IMR-90 (cell line): ENCODE results near the gene SLC35D3. TPM values are rescaled to one million over a fixed set of nuclear protein-coding genes. Genes with fewer than 3 reads are reported as not detected.

Experiments
- ATAC-seq: fragments of 200-7000 bp; cut with Tn5 transposase; 2 replicates; pipeline ENCODE4 v1.9.1; 2020; ENCODE audit warnings: low read depth, mild to moderate bottlenecking, moderate library complexity
- BruUV-seq: library from RNA; stranded (reverse); fragments of 400-500 nt; replicated peaks from 2 replicates; lab custom pipeline; 2021; lab: Mats Ljungman, UMichigan
- CTCF ChIA-PET: fragments of 300-600 bp; formaldehyde crosslinking; extraction: SDS; loops from one replicate; lab custom pipeline; 2021; ENCODE audit warnings: antibody characterized with exemption; lab: Yijun Ruan, JAX
- POLR2A ChIA-PET: fragments of 300-600 bp; sonication (Branson Sonifier 250); formaldehyde crosslinking; loops from one replicate; lab custom pipeline; 2022; ENCODE audit warnings: antibody characterized with exemption; ENCODE audit not compliant: unreplicated experiment; lab: Charles Lee
- DNase-seq: peaks from one replicate; pipeline ENCODE4 v3.0.0; 2013
- H2AFZ ChIP-seq: replicated peaks from 2 replicates; pipeline ENCODE3; 2013; ENCODE audit warnings: low read length, mild to moderate bottlenecking; ENCODE audit not compliant: poor library complexity
- H2AK5ac ChIP-seq: 2 replicates; pipeline ENCODE4 v1.6.1; 2013; ENCODE audit warnings: low read depth, low read length, inconsistent platforms
- H2AK9ac ChIP-seq: replicated peaks from 2 replicates; pipeline ENCODE3; 2013; ENCODE audit warnings: mild to moderate bottlenecking, low read depth, low read length, moderate library complexity; ENCODE audit not compliant: poor library complexity
- H2BK120ac ChIP-seq: 2 replicates; pipeline ENCODE4 v1.6.1; 2013; ENCODE audit warnings: low read depth, low read length, inconsistent platforms
- H2BK15ac ChIP-seq: 3 replicates; pipeline ENCODE4 v1.6.1; 2013; ENCODE audit warnings: low read depth, low read length, inconsistent platforms
- H2BK20ac ChIP-seq: 2 replicates; pipeline ENCODE4 v1.6.1; 2013; ENCODE audit warnings: low read depth, mild to moderate bottlenecking, inconsistent platforms, low read length, moderate library complexity
- H2BK5ac ChIP-seq: 2 replicates; pipeline ENCODE4 v1.6.1; 2013; ENCODE audit warnings: mild to moderate bottlenecking, low read depth, low read length, inconsistent platforms; ENCODE audit not compliant: poor library complexity, severe bottlenecking
- H3K14ac ChIP-seq: replicated peaks from 2 replicates; pipeline ENCODE4 v1.6.1; 2013; ENCODE audit warnings: low read depth, low read length, inconsistent platforms
- H3K18ac ChIP-seq: 2 replicates; pipeline ENCODE4 v1.6.1; 2013; ENCODE audit warnings: low read depth, low read length, control low read depth
- H3K23ac ChIP-seq: 2 replicates; pipeline ENCODE4 v1.6.1; 2013; ENCODE audit warnings: low read depth, low read length, inconsistent platforms
- H3K27ac ChIP-seq: 2 replicates; pipeline ENCODE4 v1.5.1; 2013; ENCODE audit warnings: mild to moderate bottlenecking, control low read depth, low read length; ENCODE audit not compliant: insufficient read depth
- H3K27me3 ChIP-seq: 2 replicates; pipeline ENCODE4 v1.6.1; 2013; ENCODE audit warnings: low read length; ENCODE audit not compliant: control insufficient read depth, insufficient read depth
- H3K36me3 ChIP-seq: 2 replicates; pipeline ENCODE4 v1.6.1; 2013; ENCODE audit warnings: low read length, mixed read lengths; ENCODE audit not compliant: control insufficient read depth, insufficient read depth
- H3K4ac ChIP-seq: 2 replicates; pipeline ENCODE4 v1.6.1; 2013; ENCODE audit warnings: low read depth, low read length, inconsistent platforms
- H3K4me1 ChIP-seq: 2 replicates; pipeline ENCODE4 v1.6.1; 2013; ENCODE audit warnings: low read length, mixed read lengths; ENCODE audit not compliant: control insufficient read depth, insufficient read depth
- H3K4me2 ChIP-seq: 2 replicates; pipeline ENCODE4 v1.6.1; 2013; ENCODE audit warnings: low read depth, mild to moderate bottlenecking, control low read depth, low read length, moderate library complexity
- H3K4me3 ChIP-seq: 2 replicates; pipeline ENCODE4 v1.5.1; 2013; ENCODE audit warnings: low read depth, mild to moderate bottlenecking, control low read depth, low read length, moderate library complexity; ENCODE audit not compliant: insufficient read depth
- H3K56ac ChIP-seq: 2 replicates; pipeline ENCODE4 v1.6.1; 2013; ENCODE audit warnings: low read length, inconsistent platforms; ENCODE audit not compliant: insufficient read depth; ENCODE audit errors: extremely low read depth
- H3K79me1 ChIP-seq, 2 experiments: 2 replicates each; pipeline ENCODE4 v1.6.1; 2013; ENCODE audit warnings: low read length in 2 of 2, inconsistent platforms in 1 of 2, low read depth in 1 of 2
- H3K9ac ChIP-seq: 2 replicates; pipeline ENCODE4 v1.6.1; 2013; ENCODE audit warnings: low read depth, low read length, control low read depth
- H3K9me1 ChIP-seq: 2 replicates; pipeline ENCODE4 v1.6.1; 2013; ENCODE audit warnings: low read length, inconsistent platforms; ENCODE audit not compliant: insufficient read depth
- H3K9me3 ChIP-seq: 2 replicates; pipeline ENCODE4 v1.6.1; 2013; ENCODE audit warnings: low read length; ENCODE audit not compliant: control insufficient read depth, insufficient read depth
- H4K20me1 ChIP-seq: 2 replicates; pipeline ENCODE4 v1.6.1; 2013; ENCODE audit warnings: low read length, inconsistent platforms; ENCODE audit not compliant: insufficient read depth
- H4K5ac ChIP-seq: 2 replicates; pipeline ENCODE4 v1.6.1; 2013; ENCODE audit warnings: mild to moderate bottlenecking, low read depth, low read length, control low read depth
- H4K8ac ChIP-seq, 2 experiments: 2 replicates each; pipeline ENCODE4 v1.6.1; 2013; ENCODE audit warnings: low read depth in 2 of 2, low read length in 2 of 2, control low read depth in 1 of 2, inconsistent platforms in 1 of 2
- H4K91ac ChIP-seq: 2 replicates; pipeline ENCODE4 v1.6.1; 2013; ENCODE audit warnings: low read depth, low read length, inconsistent platforms; ENCODE audit not compliant: insufficient read depth
- BHLHE40 ChIP-seq: fragments of 150-350 bp; IDR thresholded peaks from 2 replicates; pipeline ENCODE4 v1.6.1; 2016; ENCODE audit warnings: mild to moderate bottlenecking, low read depth, low read length
- CEBPB ChIP-seq: IDR thresholded peaks from 2 replicates; pipeline ENCODE4 v1.6.1; 2012; ENCODE audit warnings: low read depth, low read length, improper control_type of control experiment
- CTCF ChIP-seq: conservative IDR thresholded peaks from 2 replicates; pipeline ENCODE4 v1.5.1; 2012; ENCODE audit warnings: mild to moderate bottlenecking, low read depth, low read length, improper control_type of control experiment
- ELK1 ChIP-seq: fragments of 150-350 bp; IDR thresholded peaks from 2 replicates; pipeline ENCODE4 v1.6.1; 2016; ENCODE audit warnings: low read depth, mild to moderate bottlenecking, low read length, moderate library complexity, borderline replicate concordance
- FOS ChIP-seq: fragments of 150-350 bp; IDR thresholded peaks from 2 replicates; pipeline ENCODE4 v1.6.1; 2016; ENCODE audit warnings: low read depth, low read length
- MAFK ChIP-seq: IDR thresholded peaks from 2 replicates; pipeline ENCODE4 v1.6.1; 2012; ENCODE audit warnings: low read depth, low read length, improper control_type of control experiment
- MAZ ChIP-seq: IDR thresholded peaks from 2 replicates; pipeline ENCODE4 v1.6.1; 2012; ENCODE audit warnings: low read depth, mild to moderate bottlenecking, low read length, improper control_type of control experiment, moderate library complexity, borderline replicate concordance
- MXI1 ChIP-seq: IDR thresholded peaks from 2 replicates; pipeline ENCODE4 v1.6.1; 2012; ENCODE audit warnings: low read depth, mild to moderate bottlenecking, low read length, moderate library complexity, borderline replicate concordance
- NFE2L2 ChIP-seq: fragments of 150-350 bp; IDR thresholded peaks from 2 replicates; pipeline ENCODE4 v1.6.1; 2016; ENCODE audit warnings: low read depth, mild to moderate bottlenecking, low read length
- RAD21 ChIP-seq: IDR thresholded peaks from 2 replicates; pipeline ENCODE4 v1.6.1; 2012; ENCODE audit warnings: low read length, improper control_type of control experiment
- RCOR1 ChIP-seq: IDR thresholded peaks from 2 replicates; pipeline ENCODE4 v1.6.1; 2012; ENCODE audit warnings: mild to moderate bottlenecking, low read length, improper control_type of control experiment; ENCODE audit not compliant: insufficient replicate concordance
- RFX5 ChIP-seq: IDR thresholded peaks from 2 replicates; pipeline ENCODE4 v1.8.0; 2012; ENCODE audit warnings: low read depth, mild to moderate bottlenecking, low read length, moderate library complexity
- SMC3 ChIP-seq: fragments of 150-350 bp; IDR thresholded peaks from 2 replicates; pipeline ENCODE4 v1.6.1; 2016; ENCODE audit warnings: low read depth, mild to moderate bottlenecking, antibody characterized with exemption, low read length, moderate library complexity
- USF2 ChIP-seq: fragments of 150-350 bp; IDR thresholded peaks from 2 replicates; pipeline ENCODE4 v1.6.1; 2017; ENCODE audit warnings: mild to moderate bottlenecking, antibody characterized with exemption, low read length, low read depth
- WGBS, 2 experiments: methylation state at CpG; one replicate each; pipeline versions ENCODE4 v1.1.5 to v1.1.7; 2013; ENCODE audit warnings: missing lambda C conversion rate in 2 of 2; ENCODE audit not compliant: insufficient read length in 1 of 2; ENCODE audit errors: extremely low coverage in 2 of 2; 5-methylcytosine and 5-hydroxymethylcytosine counted together
- dilution Hi-C: fragments of 300-500 bp; cut with HindIII; formaldehyde crosslinking; loops from one replicate; pipeline ENCODE4 v1.14.3; 2018; ENCODE audit warnings: low sequenced_read_pairs; ENCODE audit not compliant: unreplicated experiment
- in situ Hi-C: fragments of 300-500 bp; cut with MboI; formaldehyde crosslinking; loops from 3 replicates; pipeline ENCODE4 v1.14.3; 2019; ENCODE audit warnings: low sequenced_read_pairs, inconsistent platforms, mixed read lengths
- intact Hi-C: fragments of 100-400 bp; cut with micrococcal nuclease; formaldehyde crosslinking; loops from 2 replicates; pipeline ENCODE4 v1.10.0; 2022
- polyA plus RNA-seq, 3 experiments: library from polyadenylated mRNA; depleted of rRNA; stranded (reverse); fragments of >200 nt; gene quantifications; 2 replicates each; pipeline ENCODE4 v1.2.3, GENCODE V29; 2012; ENCODE audit warnings: low replicate concordance in 1 of 3
- total RNA-seq: library from RNA; depleted of rRNA; stranded (reverse); fragments of >200 nt; gene quantifications from 2 replicates; pipeline ENCODE4 v1.2.3, GENCODE V29; 2012

The SLC35D3 gene
- total and polyA plus RNA-seq, 2 of the 4 experiments (the other 2 are of a cell fraction), result not detected

- Histone ChIP-seq H3K18ac (no peak overlapping the region), H2AFZ (no peak overlapping the region), H3K4me3 (no peak overlapping the region), H2AK9ac (no peak overlapping the region), H3K4ac (no peak overlapping the region), H2BK15ac (no peak overlapping the region), H2BK20ac (no peak overlapping the region), H3K36me3 (no peaks in the 10 kb centered on the region), H2AK5ac (no peak overlapping the region), H3K4me1 (no peaks in the 10 kb centered on the region; the same call in 1 of the 2 replicates), H4K91ac (no peak overlapping the region), H4K8ac (no peak overlapping the region), H3K14ac (no peak overlapping the region), H3K4me2 (no peak overlapping the region), H3K27ac (no peak overlapping the region), H3K9me3 (no peaks in the 10 kb centered on the region), H3K79me1 (no peaks in the 10 kb centered on the region), H3K56ac (no peak overlapping the region), H2BK120ac (no peak overlapping the region), H3K9me1 (no peaks in the 10 kb centered on the region), H3K9ac (no peak overlapping the region), H4K5ac (no peak overlapping the region), H3K23ac (no peak overlapping the region), H2BK5ac (no peak overlapping the region), H3K27me3 (peaks cover 48% of the 10 kb centered on the region), H4K20me1 (no peaks in the 10 kb centered on the region)
- WGBS, 2 experiments, result 17% methylated on average over 24 of the region's 65 CpGs; no CpG with 5 or more reads in 1 of the 2 experiments
- dilution Hi-C loops (no loop called here), intact Hi-C loops (no loop called here), in situ Hi-C loops (no loop called here)
- CTCF ChIA-PET, result interaction anchor here (1.0 kb wide), 1 partner anchor 56 kb away, joined by 3 read pairs; no protein-coding TSS in a partner anchor
- ATAC-seq (no peak), DNase-seq (no peak)
- TF ChIP-seq MAZ (no peak), SMC3 (no peak), RAD21 (no peak), NFE2L2 (no peak), FOS (no peak), USF2 (no peak), RCOR1 (no peak), MAFK (no peak), BHLHE40 (no peak), CEBPB (no peak), CTCF (no peak), RFX5 (no peak), MXI1 (no peak), ELK1 (no peak)
- POLR2A ChIA-PET, result no interaction called here
- no TSS peak for BruUV-seq
These were observed 1.2 kb downstream of the SLC35D3 start for GRCh38 chr6:136923116-136923953.
